WI38 (cell line): Measurements from ENCODE around the gene STIM2.

Experiments used
- H3K4me3 ChIP-seq: 2 replicates; pipeline ENCODE4 v1.5.1; 2011; ENCODE audit warnings: low read depth, mild to moderate bottlenecking, control low read depth, low read length
- TF ChIP-seq, protein P1 (sequence below): IDR thresholded peaks from 2 replicates; pipeline ENCODE4 v1.5.1; 2012; ENCODE audit warnings: low read depth, mild to moderate bottlenecking, control low read depth, low read length

STIM2 gene

DNA sequence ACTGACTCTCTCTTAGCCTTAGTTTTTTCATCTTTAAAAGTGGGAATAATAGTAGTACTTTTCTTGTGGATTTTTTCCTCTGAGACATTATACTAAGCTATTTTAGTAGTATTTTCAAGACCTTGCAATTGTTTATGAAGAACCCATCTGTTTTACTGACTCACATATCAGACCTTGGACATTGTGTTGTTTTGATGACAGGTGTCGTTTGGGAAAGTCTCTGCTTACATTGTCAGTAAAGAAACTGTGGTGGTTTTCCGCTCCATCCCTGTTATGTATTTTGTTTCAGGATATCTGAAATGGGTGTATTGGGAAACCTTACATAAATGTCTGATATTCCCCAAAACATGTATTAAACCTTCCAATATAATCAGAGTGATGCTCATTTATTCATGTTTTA is 92.2 kb downstream of the STIM2 start:
- TF ChIP-seq, protein P1, sequence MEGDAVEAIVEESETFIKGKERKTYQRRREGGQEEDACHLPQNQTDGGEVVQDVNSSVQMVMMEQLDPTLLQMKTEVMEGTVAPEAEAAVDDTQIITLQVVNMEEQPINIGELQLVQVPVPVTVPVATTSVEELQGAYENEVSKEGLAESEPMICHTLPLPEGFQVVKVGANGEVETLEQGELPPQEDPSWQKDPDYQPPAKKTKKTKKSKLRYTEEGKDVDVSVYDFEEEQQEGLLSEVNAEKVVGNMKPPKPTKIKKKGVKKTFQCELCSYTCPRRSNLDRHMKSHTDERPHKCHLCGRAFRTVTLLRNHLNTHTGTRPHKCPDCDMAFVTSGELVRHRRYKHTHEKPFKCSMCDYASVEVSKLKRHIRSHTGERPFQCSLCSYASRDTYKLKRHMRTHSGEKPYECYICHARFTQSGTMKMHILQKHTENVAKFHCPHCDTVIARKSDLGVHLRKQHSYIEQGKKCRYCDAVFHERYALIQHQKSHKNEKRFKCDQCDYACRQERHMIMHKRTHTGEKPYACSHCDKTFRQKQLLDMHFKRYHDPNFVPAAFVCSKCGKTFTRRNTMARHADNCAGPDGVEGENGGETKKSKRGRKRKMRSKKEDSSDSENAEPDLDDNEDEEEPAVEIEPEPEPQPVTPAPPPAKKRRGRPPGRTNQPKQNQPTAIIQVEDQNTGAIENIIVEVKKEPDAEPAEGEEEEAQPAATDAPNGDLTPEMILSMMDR: no peak
- H3K4me3 ChIP-seq: no peak overlapping the region

DNA sequence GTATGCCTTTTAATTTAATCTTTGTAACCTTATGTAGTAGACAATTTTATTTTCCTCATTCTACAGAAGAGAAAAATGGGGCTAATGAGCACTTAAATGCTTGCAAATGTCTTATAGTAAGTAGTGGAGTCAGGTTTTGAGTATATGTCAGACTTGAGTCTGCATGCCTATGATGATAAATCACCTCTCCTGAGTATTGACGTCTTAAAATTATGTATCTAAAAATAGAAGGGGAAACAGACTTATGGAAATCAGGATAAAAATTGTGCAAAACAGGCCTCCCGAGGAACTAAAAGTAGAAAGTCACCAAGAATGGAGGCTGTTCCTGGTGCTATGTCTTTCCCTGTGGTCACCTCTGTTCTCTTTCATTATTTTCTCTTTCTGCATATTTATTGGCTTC is 92.7 kb downstream of the STIM2 start:
- no peak overlapping the region for H3K4me3 ChIP-seq
- TF ChIP-seq, protein P1: no peak

DNA sequence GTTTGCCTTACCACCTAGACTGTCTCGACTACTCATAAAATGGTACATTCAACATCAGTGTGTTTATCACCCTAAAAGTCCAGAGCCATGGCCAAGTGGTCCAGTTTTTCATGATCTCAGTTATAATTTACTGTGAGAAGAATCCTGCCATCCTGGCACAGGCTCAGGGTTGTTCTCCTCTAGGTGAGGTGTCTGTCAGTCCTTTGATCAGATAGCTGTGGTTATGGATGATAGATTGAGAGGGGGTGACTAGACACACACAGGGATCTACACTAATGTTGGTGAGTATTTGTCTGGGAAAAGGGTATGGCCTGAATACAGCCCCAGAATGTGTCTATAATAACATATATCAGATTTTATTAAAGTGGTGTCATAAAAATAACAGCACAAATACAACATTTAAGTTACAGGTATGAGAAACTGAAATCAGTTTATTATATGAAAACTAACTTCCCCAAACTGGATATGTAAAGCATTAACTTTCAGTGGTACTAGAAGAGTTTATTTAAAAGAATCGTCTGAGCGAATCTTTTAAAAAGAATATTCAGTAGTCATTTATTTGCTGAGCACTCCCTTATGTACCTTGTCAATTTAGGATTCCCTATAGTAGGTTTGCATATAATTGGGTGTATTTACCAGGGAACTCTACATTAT is 93.3 kb downstream of the STIM2 start:
- no peak overlapping the region for H3K4me3 ChIP-seq
- TF ChIP-seq, protein P1: no peak

DNA sequence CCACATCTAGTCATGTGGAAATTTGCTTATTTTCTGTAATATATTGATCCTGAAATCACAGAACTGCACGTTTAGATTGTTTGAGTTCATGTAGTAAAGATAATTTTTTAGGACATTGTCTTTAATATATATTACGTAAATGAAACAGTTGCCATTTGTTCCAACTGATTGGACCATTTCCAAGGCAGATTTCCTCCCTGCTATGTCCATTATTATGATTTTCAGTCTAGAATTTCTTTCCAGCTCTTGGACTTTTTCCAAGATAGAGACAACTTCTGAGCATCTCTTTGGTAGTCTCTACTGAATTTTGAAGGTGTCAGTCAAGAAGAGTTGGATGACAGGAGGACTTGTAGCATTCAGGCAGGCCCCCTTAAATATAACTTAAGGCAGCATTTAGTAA is 94.6 kb downstream of the STIM2 start:
- TF ChIP-seq, protein P1: no peak
- no peak overlapping the region for H3K4me3 ChIP-seq

DNA sequence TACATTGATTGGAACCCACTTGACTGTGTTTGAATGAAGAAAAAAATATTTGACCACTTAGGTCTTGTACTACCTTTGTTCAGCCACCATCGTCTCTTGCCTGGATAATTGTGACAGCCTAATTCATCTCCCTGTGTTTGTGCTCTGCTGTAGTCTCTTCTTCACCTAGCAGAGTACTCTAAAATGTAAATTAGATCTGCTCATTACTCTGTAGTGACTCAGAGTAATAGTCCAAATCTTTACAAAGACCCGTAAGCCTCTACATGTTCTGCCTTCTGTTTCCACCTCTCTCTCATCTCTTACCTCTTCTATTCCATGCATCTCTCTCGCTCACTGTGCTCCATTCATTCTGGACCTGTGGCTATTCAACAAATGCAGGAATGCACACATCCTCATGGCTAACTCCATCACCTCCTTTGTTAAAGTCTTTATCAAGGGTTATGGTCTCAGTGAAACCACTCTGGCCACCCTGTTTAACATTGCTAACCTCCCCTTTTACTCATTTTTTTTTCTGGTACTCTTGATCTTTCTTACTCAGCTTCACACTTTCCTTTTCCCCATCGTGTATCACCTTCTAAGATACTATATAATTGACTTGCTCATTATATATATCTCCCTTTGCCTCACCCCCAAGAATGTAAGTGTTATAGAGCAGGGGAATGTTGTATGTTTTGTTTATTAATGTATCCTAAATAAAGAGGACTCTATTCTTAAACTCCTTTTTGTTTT is 98.4 kb downstream of the STIM2 start:
- no peak overlapping the region for H3K4me3 ChIP-seq
- TF ChIP-seq, protein P1: no peak

DNA sequence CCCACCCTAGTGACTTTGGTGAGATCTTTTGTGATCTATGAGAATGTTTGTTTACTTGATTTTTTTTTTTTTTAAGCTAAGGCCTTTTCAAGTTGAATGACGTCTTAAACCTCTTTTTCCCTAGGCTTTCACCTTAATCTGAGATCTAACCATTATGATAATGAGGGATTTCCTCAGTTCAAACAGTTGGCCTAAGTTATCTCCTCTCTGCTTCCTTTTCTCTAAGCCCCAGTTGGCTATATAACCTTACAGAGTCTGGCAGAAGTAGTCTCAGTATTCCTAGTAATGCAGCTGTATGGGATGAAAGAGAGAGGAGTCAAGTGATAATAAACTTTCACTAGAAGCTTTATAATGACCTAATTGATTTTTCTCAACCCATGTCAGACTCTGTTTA is 99.0 kb downstream of the STIM2 start:
- H3K4me3 ChIP-seq: no peak overlapping the region
- TF ChIP-seq, protein P1: no peak

DNA sequence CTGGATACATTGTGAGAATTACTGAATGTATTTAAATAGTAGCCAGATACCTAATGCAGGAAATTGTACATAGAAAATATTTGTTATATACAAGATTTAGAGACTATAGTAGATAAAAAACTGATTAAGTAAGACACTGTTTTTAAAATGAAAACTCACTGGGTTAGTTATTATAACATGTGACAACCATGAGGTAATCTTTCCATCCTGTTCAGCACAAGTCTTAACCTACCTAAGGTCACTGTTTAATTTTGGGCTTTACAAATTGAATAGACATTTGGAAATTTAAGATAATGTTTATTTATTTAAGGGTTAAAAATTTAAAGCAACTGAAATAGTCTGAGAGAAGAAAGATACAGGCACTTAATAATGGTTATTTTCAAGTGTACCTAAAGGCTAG is 102.1 kb downstream of the STIM2 start:
- TF ChIP-seq, protein P1: no peak
- no peak overlapping the region for H3K4me3 ChIP-seq
